BLaER1 (cell line): ENCODE results near the gene TCP11L2.

Experiments used
- H3K27ac ChIP-seq: shearing (Covaris generic); formaldehyde crosslinking; 2 replicates; pipeline ENCODE4 v1.8.1; 2022
- H3K27me3 ChIP-seq: shearing (Covaris generic); formaldehyde crosslinking; 2 replicates; pipeline ENCODE4 v1.8.1; 2022
- H3K36me3 ChIP-seq: shearing (Covaris generic); formaldehyde crosslinking; 2 replicates; pipeline ENCODE4 v1.8.1; 2022
- H3K4me1 ChIP-seq: shearing (Covaris generic); formaldehyde crosslinking; 2 replicates; pipeline ENCODE4 v1.8.1; 2022
- H3K4me2 ChIP-seq: shearing (Covaris generic); formaldehyde crosslinking; 2 replicates; pipeline ENCODE4 v1.8.1; 2022
- H3K4me3 ChIP-seq: shearing (Covaris generic); formaldehyde crosslinking; 2 replicates; pipeline ENCODE4 v1.8.1; 2022
- H3K9ac ChIP-seq: shearing (Covaris generic); formaldehyde crosslinking; 2 replicates; pipeline ENCODE4 v1.8.1; 2022
- H3K9me3 ChIP-seq: shearing (Covaris generic); formaldehyde crosslinking; 2 replicates; pipeline ENCODE4 v1.8.1; 2022
- H4K20me1 ChIP-seq: shearing (Covaris generic); formaldehyde crosslinking; 2 replicates; pipeline ENCODE4 v1.8.1; 2022
- Cebpa-rat ChIP-seq: shearing (Covaris generic); IDR thresholded peaks from 2 replicates; pipeline ENCODE4 v1.8.1; 2022

The TCP11L2 gene

DNA sequence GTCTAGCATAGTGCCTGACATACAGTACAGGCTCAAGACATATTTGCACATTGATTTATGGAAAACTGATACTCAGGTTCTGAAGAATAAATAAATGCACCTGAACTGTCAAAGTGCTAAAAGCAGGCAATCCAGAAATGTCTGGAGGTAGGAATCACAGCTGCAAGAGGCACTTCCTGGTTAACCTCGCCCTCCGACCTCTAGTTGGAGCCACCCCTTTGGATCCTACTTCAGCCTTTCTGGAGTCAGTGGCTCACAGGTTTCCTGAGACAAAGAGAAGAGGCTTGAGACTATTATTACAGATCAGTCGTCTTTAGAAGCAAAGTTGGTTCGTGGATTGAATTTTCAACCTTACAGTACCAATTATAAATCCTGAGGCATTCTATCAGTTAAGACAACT lies 13.0 kb downstream of the TCP11L2 start:
- no peak for TF ChIP-seq Cebpa-rat
- no peak overlapping the region for H3K4me2 ChIP-seq
- no peaks in the 10 kb centered on the region for H4K20me1 ChIP-seq
- H3K9me3 ChIP-seq, result no peaks in the 10 kb centered on the region
- no peak overlapping the region for H3K4me3 ChIP-seq
- H3K4me1 ChIP-seq, result peaks cover 41% of the 10 kb centered on the region
- H3K27ac ChIP-seq, result no peak overlapping the region
- H3K27me3 ChIP-seq, result no peaks in the 10 kb centered on the region
- H3K36me3 ChIP-seq, result peaks cover 53% of the 10 kb centered on the region
- H3K9ac ChIP-seq, result no peak overlapping the region

DNA sequence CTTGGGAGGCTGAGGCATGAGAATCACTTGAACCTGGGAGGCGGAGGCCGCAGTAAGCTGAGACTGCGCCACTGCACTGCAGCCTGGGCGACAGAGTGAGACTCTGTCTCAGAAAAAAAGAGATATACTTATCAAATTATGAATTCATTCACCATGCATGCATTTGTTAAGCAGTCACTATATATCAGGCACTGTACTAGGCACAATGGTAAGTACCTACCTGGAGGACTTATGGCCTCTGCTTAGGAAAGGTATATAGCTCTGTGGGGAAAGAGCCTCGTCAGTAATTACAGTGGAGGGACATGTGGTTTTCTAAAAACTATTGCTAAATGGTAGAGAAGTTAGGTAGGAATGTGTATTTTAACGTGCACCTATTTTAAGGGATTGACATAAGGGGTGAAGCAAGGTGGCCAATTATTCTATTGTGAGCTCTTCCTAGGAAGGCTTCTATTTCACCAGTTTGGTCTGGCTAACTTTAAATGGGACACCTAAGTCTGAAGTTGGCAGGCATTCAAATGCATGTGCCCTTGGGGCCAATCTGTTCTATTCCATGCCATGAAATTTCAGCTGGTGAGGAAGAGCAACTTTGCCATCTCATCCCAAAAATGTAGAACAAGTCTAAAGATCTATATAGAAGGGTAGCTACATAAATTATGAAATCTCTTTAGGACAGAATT lies 15.0 kb downstream of the TCP11L2 start:
- H4K20me1 ChIP-seq, result no peaks in the 10 kb centered on the region
- H3K27ac ChIP-seq, result no peak overlapping the region
- H3K9me3 ChIP-seq, result no peaks in the 10 kb centered on the region
- no peak overlapping the region for H3K4me3 ChIP-seq
- H3K4me2 ChIP-seq, result no peak overlapping the region
- no peak overlapping the region for H3K9ac ChIP-seq
- peaks cover 20% of the 10 kb centered on the region for H3K4me1 ChIP-seq
- H3K36me3 ChIP-seq, result peaks cover 70% of the 10 kb centered on the region
- H3K27me3 ChIP-seq, result no peaks in the 10 kb centered on the region
- no peak for TF ChIP-seq Cebpa-rat

- Histone ChIP-seq H3K9ac (no peak overlapping the region), H3K4me1 (peaks cover 4% of the 10 kb centered on the region), H3K4me2 (no peak overlapping the region), H3K36me3 (peaks cover 81% of the 10 kb centered on the region), H4K20me1 (no peaks in the 10 kb centered on the region), H3K9me3 (no peaks in the 10 kb centered on the region), H3K4me3 (no peak overlapping the region), H3K27me3 (no peaks in the 10 kb centered on the region), H3K27ac (no peak overlapping the region)
- no peak for TF ChIP-seq Cebpa-rat
Observed at GRCh38 chr12:106321139-106321850, 18.8 kb downstream of the TCP11L2 start.

GRCh38 chr12:106323537-106323936 lies 21.0 kb downstream of the TCP11L2 start:
- no peaks in the 10 kb centered on the region for H4K20me1 ChIP-seq
- no peak overlapping the region for H3K9ac ChIP-seq
- H3K27me3 ChIP-seq, result no peaks in the 10 kb centered on the region
- H3K4me3 ChIP-seq, result no peak overlapping the region
- peaks cover 73% of the 10 kb centered on the region for H3K36me3 ChIP-seq
- H3K4me1 ChIP-seq, result no peaks in the 10 kb centered on the region
- H3K27ac ChIP-seq, result no peak overlapping the region
- TF ChIP-seq Cebpa-rat, result no peak
- no peak overlapping the region for H3K4me2 ChIP-seq
- no peaks in the 10 kb centered on the region for H3K9me3 ChIP-seq

GRCh38 chr12:106327309-106327869 lies 24.9 kb downstream of the TCP11L2 start:
- no peak for TF ChIP-seq Cebpa-rat
- H4K20me1 ChIP-seq, result no peaks in the 10 kb centered on the region
- H3K27ac ChIP-seq, result no peak overlapping the region

DNA sequence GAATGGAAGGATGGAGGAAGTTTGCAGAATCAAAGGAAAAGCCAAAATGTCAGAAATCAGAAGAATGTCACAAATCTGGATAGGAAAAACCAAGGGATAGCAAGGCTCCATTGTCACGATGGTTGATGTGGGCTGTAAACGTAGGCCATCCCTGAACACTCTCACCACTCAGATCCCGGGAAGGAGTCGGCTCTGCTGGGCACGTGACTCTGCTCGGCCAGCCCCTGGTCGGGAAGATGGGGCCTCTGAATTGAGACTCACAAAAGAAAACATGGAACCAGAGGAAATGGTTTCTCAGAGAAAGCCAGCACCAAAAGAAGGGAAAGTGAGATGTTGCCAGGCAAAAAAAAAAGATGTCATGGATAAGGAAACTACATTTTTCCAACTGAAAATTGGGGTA lies 26.2 kb downstream of the TCP11L2 start:
- Histone ChIP-seq H3K27me3 (no peaks in the 10 kb centered on the region), H3K9me3 (peaks cover 18% of the 10 kb centered on the region), H3K9ac (no peak overlapping the region), H4K20me1 (no peaks in the 10 kb centered on the region), H3K36me3 (peaks cover 61% of the 10 kb centered on the region), H3K27ac (no peak overlapping the region), H3K4me1 (peaks cover 12% of the 10 kb centered on the region), H3K4me3 (no peak overlapping the region), H3K4me2 (no peak overlapping the region)
- no peak for TF ChIP-seq Cebpa-rat

More at GRCh38 chr12:106327309-106327869, 24.9 kb downstream of the TCP11L2 start:
- no peak overlapping the region for H3K4me2 ChIP-seq
- peaks cover 15% of the 10 kb centered on the region for H3K9me3 ChIP-seq
- H3K9ac ChIP-seq, result no peak overlapping the region
- H3K4me1 ChIP-seq, result 0 out of 2 replicates have a peak, but pooled peaks cover 1% of the 10 kb centered on the region
- H3K4me3 ChIP-seq, result no peak overlapping the region
- no peaks in the 10 kb centered on the region for H3K27me3 ChIP-seq
- H3K36me3 ChIP-seq, result peaks cover 64% of the 10 kb centered on the region

GRCh38 chr12:106329231-106329982 lies 26.9 kb downstream of the TCP11L2 start:
- peaks cover 18% of the 10 kb centered on the region for H3K9me3 ChIP-seq
- no peak overlapping the region for H3K4me2 ChIP-seq
- H3K4me1 ChIP-seq, result peaks cover 19% of the 10 kb centered on the region
- H3K27ac ChIP-seq, result no peak overlapping the region
- H3K27me3 ChIP-seq, result no peaks in the 10 kb centered on the region
- no peak for TF ChIP-seq Cebpa-rat
- H3K9ac ChIP-seq, result no peak overlapping the region
- no peaks in the 10 kb centered on the region for H4K20me1 ChIP-seq
- no peak overlapping the region for H3K4me3 ChIP-seq
- H3K36me3 ChIP-seq, result peaks cover 54% of the 10 kb centered on the region

DNA sequence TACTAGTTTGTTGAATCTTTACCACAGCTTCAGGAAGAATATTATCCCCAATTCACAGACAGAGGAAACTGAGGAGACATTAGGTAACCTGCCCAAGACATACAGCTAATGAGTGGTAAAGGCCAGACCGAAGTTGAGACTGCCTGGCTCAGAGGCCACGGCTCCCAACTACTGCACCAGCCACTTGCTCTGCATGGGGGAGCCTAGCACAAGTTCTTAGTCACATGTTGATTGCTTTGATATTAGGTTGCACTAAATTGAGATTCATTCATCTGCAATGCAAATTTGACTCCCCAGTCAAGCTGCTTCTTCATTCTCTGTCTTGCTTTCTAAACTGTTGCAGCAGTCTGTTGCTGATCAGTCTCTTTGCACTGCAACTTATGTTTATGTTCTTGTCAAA lies 29.1 kb downstream of the TCP11L2 start:
- Histone ChIP-seq H3K9ac (no peak overlapping the region), H3K4me2 (no peak overlapping the region), H3K36me3 (peaks cover 34% of the 10 kb centered on the region), H4K20me1 (no peaks in the 10 kb centered on the region), H3K4me3 (no peak overlapping the region), H3K27ac (no peak overlapping the region), H3K27me3 (no peaks in the 10 kb centered on the region), H3K4me1 (peaks cover 19% of the 10 kb centered on the region), H3K9me3 (peaks cover 18% of the 10 kb centered on the region)
- no peak for TF ChIP-seq Cebpa-rat

- Histone ChIP-seq H3K9ac (no peak overlapping the region), H3K36me3 (peaks cover 32% of the 10 kb centered on the region), H3K4me3 (no peak overlapping the region), H3K9me3 (peaks cover 18% of the 10 kb centered on the region), H3K4me1 (peaks cover 19% of the 10 kb centered on the region), H3K27me3 (no peaks in the 10 kb centered on the region), H3K27ac (no peak overlapping the region), H4K20me1 (no peaks in the 10 kb centered on the region), H3K4me2 (no peak overlapping the region)
- no peak for TF ChIP-seq Cebpa-rat
Observed at GRCh38 chr12:106332536-106332935, 30.0 kb downstream of the TCP11L2 start.
